Measurements from ENCODE around the gene CFHR4.
"Not testable (repeated sequence)": the region's sequence is repeated elsewhere in the genome, so short reads cannot be mapped to it uniquely, and the experiment has no call there.

Gene CFHR4

GRCh38 chr1:196890668-196891067, 2.8 kb downstream of the CFHR4 start:
- no peak overlapping the region for H3K4me3 ChIP-seq (ENCODE audit: low read length)
- no peaks in the 10 kb centered on the region for H3K4me1 ChIP-seq (ENCODE audit: control insufficient read depth, insufficient read depth, low read length)
- no peaks in the 10 kb centered on the region for H3K36me3 ChIP-seq (ENCODE audit: control insufficient read depth, insufficient read depth, low read length)
- H3K27ac ChIP-seq (ENCODE audit: low read depth, low read length), result no peak overlapping the region
- H3K27me3 ChIP-seq (ENCODE audit: control insufficient read depth, insufficient read depth, low read length), result no peaks in the 10 kb centered on the region
- H3K9ac ChIP-seq (ENCODE audit: low read length), result no peak overlapping the region

DNA sequence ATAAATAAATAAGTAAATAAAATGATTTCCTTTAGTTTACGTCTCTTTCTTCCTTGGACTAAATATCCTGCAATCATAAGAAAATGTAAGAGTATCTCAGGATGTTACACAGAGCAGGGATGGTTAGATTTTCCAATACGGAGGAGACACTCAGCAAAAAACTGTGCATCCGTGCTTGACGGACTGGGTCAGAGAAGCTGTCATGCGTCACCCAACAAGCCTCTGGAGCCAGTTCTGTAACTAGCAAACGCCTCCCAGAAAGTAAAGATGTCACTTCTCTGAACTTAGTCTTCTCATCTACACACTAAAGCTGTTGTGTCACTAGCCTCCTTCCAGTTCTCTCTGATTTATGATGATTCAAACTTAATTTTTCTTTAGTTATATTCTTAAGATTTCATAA, 3.4 kb downstream of the CFHR4 start:
- no peaks in the 10 kb centered on the region for H3K27me3 ChIP-seq (ENCODE audit: control insufficient read depth, insufficient read depth, low read length)
- H3K27ac ChIP-seq (ENCODE audit: low read depth, low read length), result no peak overlapping the region
- H3K4me3 ChIP-seq (ENCODE audit: low read length), result no peak overlapping the region
- no peak overlapping the region for H3K9ac ChIP-seq (ENCODE audit: low read length)
- H3K4me1 ChIP-seq (ENCODE audit: control insufficient read depth, insufficient read depth, low read length), result no peaks in the 10 kb centered on the region
- H3K36me3 ChIP-seq (ENCODE audit: control insufficient read depth, insufficient read depth, low read length), result no peaks in the 10 kb centered on the region

DNA sequence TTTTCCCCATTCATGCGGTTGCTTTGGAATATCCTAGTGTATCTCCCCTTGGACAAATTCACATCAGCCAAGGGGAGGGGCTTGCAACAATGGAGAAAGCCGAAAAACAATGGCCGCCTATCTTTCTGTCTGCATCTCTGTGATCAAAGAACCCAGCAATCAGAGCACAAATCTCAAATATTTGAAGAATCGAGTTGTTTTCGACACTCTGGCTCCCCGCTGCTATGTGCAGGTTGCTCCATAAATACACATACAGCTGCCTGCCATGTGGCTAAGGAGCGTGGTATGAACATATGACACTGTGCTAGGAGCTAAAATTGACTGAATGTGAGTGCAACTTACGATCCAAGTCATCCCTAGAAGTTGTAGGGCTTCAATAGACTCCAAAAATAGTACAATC, 8.5 kb downstream of the CFHR4 start:
- Histone ChIP-seq H3K9ac (ENCODE audit: low read length) (no peak overlapping the region), H3K27me3 (ENCODE audit: control insufficient read depth, insufficient read depth, low read length) (no peaks in the 10 kb centered on the region), H3K4me1 (ENCODE audit: control insufficient read depth, insufficient read depth, low read length) (no peaks in the 10 kb centered on the region), H3K36me3 (ENCODE audit: control insufficient read depth, insufficient read depth, low read length) (no peaks in the 10 kb centered on the region), H3K4me3 (ENCODE audit: low read length) (no peak overlapping the region), H3K27ac (ENCODE audit: low read depth, low read length) (no peak overlapping the region)

DNA sequence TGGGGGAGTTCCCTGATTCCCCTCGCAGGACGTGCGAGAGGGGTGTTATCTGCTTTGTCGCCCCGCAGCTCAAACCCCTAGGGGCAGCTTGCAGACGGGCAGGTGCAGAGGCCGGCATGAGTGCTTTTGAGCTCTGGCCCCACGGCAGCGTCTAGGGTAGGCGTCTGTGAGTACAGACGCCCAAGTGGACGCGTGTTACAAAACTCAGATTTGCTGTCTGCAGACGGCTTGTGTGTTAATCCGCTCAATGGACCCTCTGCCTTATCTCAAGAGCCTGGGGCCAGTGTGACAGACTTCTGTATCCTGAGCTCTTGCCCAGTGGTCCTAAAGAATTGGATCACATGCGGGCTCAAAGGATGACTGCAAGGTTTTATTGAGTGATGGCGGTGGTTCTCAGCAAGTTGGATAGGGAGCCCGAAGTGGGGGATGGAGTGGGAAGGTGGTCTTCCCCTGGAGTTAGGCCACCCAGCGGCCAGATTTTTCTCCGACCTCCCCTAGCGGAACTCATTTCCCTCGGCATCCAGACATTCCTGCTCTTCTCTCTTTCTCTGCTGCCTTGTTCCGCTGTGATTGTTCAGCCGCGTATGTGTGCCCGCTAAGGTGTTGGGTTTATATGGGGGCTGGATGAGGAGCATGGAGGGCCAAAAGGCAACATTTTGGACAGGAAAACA, 9.4 kb downstream of the CFHR4 start:
- H3K4me1 ChIP-seq (ENCODE audit: control insufficient read depth, insufficient read depth, low read length), result no peaks in the 10 kb centered on the region
- H3K27me3 ChIP-seq (ENCODE audit: control insufficient read depth, insufficient read depth, low read length), result no peaks in the 10 kb centered on the region
- no peak overlapping the region for H3K27ac ChIP-seq (ENCODE audit: low read depth, low read length)
- no peak overlapping the region for H3K9ac ChIP-seq (ENCODE audit: low read length)
- H3K36me3 ChIP-seq (ENCODE audit: control insufficient read depth, insufficient read depth, low read length), result no peaks in the 10 kb centered on the region
- no peak overlapping the region for H3K4me3 ChIP-seq (ENCODE audit: low read length)

- Histone ChIP-seq H3K27ac (ENCODE audit: low read depth, low read length) (no peak overlapping the region), H3K4me3 (ENCODE audit: low read length) (no peak overlapping the region)
Measured at GRCh38 chr1:196902344-196902743, 14.5 kb downstream of the CFHR4 start.

GRCh38 chr1:196910215-196910614, 22.4 kb downstream of the CFHR4 start:
- no peaks in the 10 kb centered on the region for H3K4me1 ChIP-seq (ENCODE audit: control insufficient read depth, insufficient read depth, low read length)
- no peaks in the 10 kb centered on the region for H3K36me3 ChIP-seq (ENCODE audit: control insufficient read depth, insufficient read depth, low read length)
- H3K27ac ChIP-seq (ENCODE audit: low read depth, low read length), result no peak overlapping the region
- H3K4me3 ChIP-seq (ENCODE audit: low read length), result no peak overlapping the region
- H3K9ac ChIP-seq (ENCODE audit: low read length), result no peak overlapping the region
- H3K27me3 ChIP-seq (ENCODE audit: control insufficient read depth, insufficient read depth, low read length), result no peaks in the 10 kb centered on the region

More at GRCh38 chr1:196902344-196902743, 14.5 kb downstream of the CFHR4 start:
- no peak overlapping the region for H3K9ac ChIP-seq (ENCODE audit: low read length)
- no peaks in the 10 kb centered on the region for H3K4me1 ChIP-seq (ENCODE audit: control insufficient read depth, insufficient read depth, low read length)
- H3K36me3 ChIP-seq (ENCODE audit: control insufficient read depth, insufficient read depth, low read length), result no peaks in the 10 kb centered on the region
- no peaks in the 10 kb centered on the region for H3K27me3 ChIP-seq (ENCODE audit: control insufficient read depth, insufficient read depth, low read length)

- not testable (repeated sequence) for H3K4me3 ChIP-seq (ENCODE audit: low read length)
Measured at GRCh38 chr1:196912283-196912682, 24.4 kb downstream of the CFHR4 start.

DNA sequence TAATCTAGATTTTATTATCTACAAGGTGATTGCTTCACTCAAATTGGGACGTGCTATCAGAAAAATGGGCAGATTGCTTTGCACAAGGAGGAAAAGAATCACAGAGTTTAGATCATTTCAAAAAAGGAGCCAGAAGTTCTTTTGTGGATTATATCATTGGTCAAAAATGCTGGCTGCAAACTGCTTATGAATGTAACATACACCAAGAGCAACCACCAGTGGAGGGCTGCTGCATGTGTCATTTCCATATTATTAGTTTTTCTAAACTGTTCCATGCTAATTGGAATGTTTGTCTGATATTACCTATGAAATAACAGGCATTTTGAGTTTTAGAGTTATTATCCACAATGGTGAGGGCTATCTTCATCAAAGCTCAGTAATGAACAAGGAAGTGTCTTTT, 39.0 kb downstream of the CFHR4 start:
- not testable (repeated sequence) for H3K4me1 ChIP-seq (ENCODE audit: control insufficient read depth, insufficient read depth, low read length); H3K36me3 ChIP-seq (ENCODE audit: control insufficient read depth, insufficient read depth, low read length); H3K9ac ChIP-seq (ENCODE audit: low read length); H3K27ac ChIP-seq (ENCODE audit: low read depth, low read length); H3K27me3 ChIP-seq (ENCODE audit: control insufficient read depth, insufficient read depth, low read length); H3K4me3 ChIP-seq (ENCODE audit: low read length)

More at GRCh38 chr1:196912283-196912682, 24.4 kb downstream of the CFHR4 start:
- not testable (repeated sequence) for H3K27ac ChIP-seq (ENCODE audit: low read depth, low read length); H3K27me3 ChIP-seq (ENCODE audit: control insufficient read depth, insufficient read depth, low read length); H3K36me3 ChIP-seq (ENCODE audit: control insufficient read depth, insufficient read depth, low read length); H3K4me1 ChIP-seq (ENCODE audit: control insufficient read depth, insufficient read depth, low read length); H3K9ac ChIP-seq (ENCODE audit: low read length)

DNA sequence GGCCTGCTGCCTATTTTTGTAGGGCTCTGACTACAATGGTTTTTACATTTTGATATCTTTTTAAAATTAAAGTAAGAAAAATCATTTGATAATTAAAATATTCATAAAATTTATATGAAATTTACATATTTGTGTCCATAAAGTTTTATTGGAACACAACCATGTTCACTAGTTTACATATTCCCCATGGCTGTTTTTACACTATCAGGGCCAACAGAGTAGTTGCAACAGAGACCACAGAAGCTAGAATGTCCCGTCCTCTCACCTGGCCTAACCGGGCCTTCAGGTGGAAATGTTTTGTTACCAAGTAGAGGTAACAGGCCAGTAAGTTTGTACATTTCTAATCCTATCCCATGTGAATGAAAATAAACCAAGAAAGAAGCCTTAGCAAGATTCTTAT, 45.0 kb downstream of the CFHR4 start:
- H3K4me1 ChIP-seq (ENCODE audit: control insufficient read depth, insufficient read depth, low read length); H3K27ac ChIP-seq (ENCODE audit: low read depth, low read length); H3K27me3 ChIP-seq (ENCODE audit: control insufficient read depth, insufficient read depth, low read length); H3K9ac ChIP-seq (ENCODE audit: low read length); H3K36me3 ChIP-seq (ENCODE audit: control insufficient read depth, insufficient read depth, low read length); H3K4me3 ChIP-seq (ENCODE audit: low read length): not testable (repeated sequence)

GRCh38 chr1:196933531-196934189, 45.8 kb downstream of the CFHR4 start:
- no peak overlapping the region for H3K9ac ChIP-seq (ENCODE audit: low read length)
- no peaks in the 10 kb centered on the region for H3K36me3 ChIP-seq (ENCODE audit: control insufficient read depth, insufficient read depth, low read length)
- no peaks in the 10 kb centered on the region for H3K4me1 ChIP-seq (ENCODE audit: control insufficient read depth, insufficient read depth, low read length)
- H3K4me3 ChIP-seq (ENCODE audit: low read length), result no peak overlapping the region
- H3K27me3 ChIP-seq (ENCODE audit: control insufficient read depth, insufficient read depth, low read length), result no peaks in the 10 kb centered on the region
- H3K27ac ChIP-seq (ENCODE audit: low read depth, low read length), result no peak overlapping the region

GRCh38 chr1:196941474-196941873, 53.6 kb downstream of the CFHR4 start:
- H3K9ac ChIP-seq (ENCODE audit: low read length); H3K4me3 ChIP-seq (ENCODE audit: low read length); H3K27me3 ChIP-seq (ENCODE audit: control insufficient read depth, insufficient read depth, low read length); H3K36me3 ChIP-seq (ENCODE audit: control insufficient read depth, insufficient read depth, low read length); H3K27ac ChIP-seq (ENCODE audit: low read depth, low read length); H3K4me1 ChIP-seq (ENCODE audit: control insufficient read depth, insufficient read depth, low read length): not testable (repeated sequence)

DNA sequence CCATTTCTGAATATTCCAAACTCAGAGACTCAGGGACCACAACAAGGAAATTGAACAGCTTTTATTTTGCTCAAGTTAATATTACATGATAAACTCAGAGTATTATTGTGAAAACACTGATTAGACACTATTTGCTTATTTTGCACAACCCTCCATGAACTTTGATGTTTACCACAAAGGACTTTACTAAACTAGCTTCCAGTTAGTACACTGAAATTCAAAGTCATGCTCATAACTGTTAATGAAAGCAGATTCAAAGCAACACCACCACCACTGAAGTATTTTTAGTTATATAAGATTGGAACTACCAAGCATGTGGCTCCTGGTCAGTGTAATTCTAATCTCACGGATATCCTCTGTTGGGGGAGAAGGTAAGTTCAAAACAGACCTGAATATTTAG, 55.7 kb downstream of the CFHR4 start, which contains the start of gene CFHR2:
Gene CFHR2, plus strand, starts transcription at position 171 of the 400 bp plus-strand sequence. Its CDS starts 143 bp downstream, at position 314.
- H3K9ac ChIP-seq (ENCODE audit: low read length); H3K27ac ChIP-seq (ENCODE audit: low read depth, low read length): not testable (repeated sequence)

More for the DNA sequence above, 55.7 kb downstream of the CFHR4 start, which contains the start of gene CFHR2:
- H3K4me3 ChIP-seq (ENCODE audit: low read length); H3K36me3 ChIP-seq (ENCODE audit: control insufficient read depth, insufficient read depth, low read length); H3K27me3 ChIP-seq (ENCODE audit: control insufficient read depth, insufficient read depth, low read length); H3K4me1 ChIP-seq (ENCODE audit: control insufficient read depth, insufficient read depth, low read length): not testable (repeated sequence)
